GM23248 (cell line): ENCODE data around the gene PAOX. TPM values are rescaled to one million over a fixed set of nuclear protein-coding genes. Genes with fewer than 3 reads are reported as not detected.

Experiments used
- DNase-seq: peaks from one replicate; pipeline ENCODE4 v3.0.0-alpha.2; 2015
- H2AFZ ChIP-seq: fragments of 200-600 bp; sonication (generic); 2 replicates; pipeline ENCODE4 v1.6.1; 2016; ENCODE audit warnings: antibody characterized with exemption
- H3F3A ChIP-seq: fragments of 200-600 bp; sonication (generic); 2 replicates; pipeline ENCODE4 v1.6.1; 2016; ENCODE audit warnings: mild to moderate bottlenecking, antibody characterized with exemption, mixed run types; ENCODE audit not compliant: insufficient read depth
- H3K27ac ChIP-seq: fragments of 200-600 bp; sonication (generic); 2 replicates; pipeline ENCODE4 v1.5.1; 2016; ENCODE audit warnings: mild to moderate bottlenecking
- H3K27me3 ChIP-seq: fragments of 200-600 bp; sonication (generic); replicated peaks from 2 replicates; pipeline ENCODE4 v1.6.1; 2016; ENCODE audit warnings: mild to moderate bottlenecking; ENCODE audit not compliant: insufficient read depth
- H3K36me3 ChIP-seq: fragments of 200-600 bp; sonication (generic); 2 replicates; pipeline ENCODE4 v1.6.1; 2016; ENCODE audit warnings: low read depth, mild to moderate bottlenecking
- H3K4me1 ChIP-seq: fragments of 200-600 bp; sonication (generic); 2 replicates; pipeline ENCODE4 v1.6.1; 2016; ENCODE audit warnings: mild to moderate bottlenecking; ENCODE audit not compliant: insufficient read depth
- H3K4me2 ChIP-seq: fragments of 200-600 bp; sonication (generic); one replicate; pipeline ENCODE4 v1.6.1; 2016; ENCODE audit warnings: mild to moderate bottlenecking; ENCODE audit not compliant: unreplicated experiment
- H3K4me3 ChIP-seq: fragments of 200-600 bp; sonication (generic); 2 replicates; pipeline ENCODE4 v1.5.1; 2016; ENCODE audit warnings: mild to moderate bottlenecking
- H3K79me2 ChIP-seq: fragments of 200-600 bp; sonication (generic); 2 replicates; pipeline ENCODE4 v1.6.1; 2016; ENCODE audit warnings: mild to moderate bottlenecking; ENCODE audit not compliant: insufficient read depth
- H3K9ac ChIP-seq: fragments of 200-600 bp; sonication (generic); 2 replicates; pipeline ENCODE4 v1.6.1; 2016; ENCODE audit warnings: mild to moderate bottlenecking
- H3K9me2 ChIP-seq: fragments of 200-600 bp; sonication (generic); 2 replicates; pipeline ENCODE4 v1.6.1; 2016; ENCODE audit warnings: mixed run types, mild to moderate bottlenecking, moderate library complexity; ENCODE audit not compliant: insufficient read depth
- H3K9me3 ChIP-seq: fragments of 200-600 bp; sonication (generic); one replicate; pipeline ENCODE4 v1.6.1; 2017; ENCODE audit warnings: low read depth
- H4K20me1 ChIP-seq: fragments of 200-600 bp; sonication (generic); 2 replicates; pipeline ENCODE4 v1.6.0; 2016; ENCODE audit not compliant: insufficient read depth
- EZH2 ChIP-seq: fragments of 200-600 bp; sonication (generic); IDR thresholded peaks from 2 replicates; pipeline ENCODE4 v1.6.1; 2018; ENCODE audit warnings: antibody characterized with exemption, mild to moderate bottlenecking; ENCODE audit not compliant: insufficient read depth, poor library complexity, severe bottlenecking
- EZH2phosphoT487 ChIP-seq: fragments of 200-600 bp; sonication (generic); IDR thresholded peaks from 2 replicates; pipeline ENCODE4 v1.6.1; 2018; ENCODE audit warnings: antibody characterized with exemption, moderate library complexity, mild to moderate bottlenecking, low read depth; ENCODE audit not compliant: insufficient read depth
- WGBS, 2 experiments: methylation state at CpG; one replicate each; pipeline ENCODE4 v1.1.6; 2015 to 2017; ENCODE audit warnings: low lambda C conversion rate in 2 of 2, low coverage in 1 of 2; ENCODE audit errors: missing lambda C conversion rate in 2 of 2; 5-methylcytosine and 5-hydroxymethylcytosine counted together
- in situ Hi-C: fragments of 300-500 bp; cut with MboI; formaldehyde crosslinking; loops from 2 replicates; pipeline ENCODE4 v1.15.0; 2020
- polyA plus RNA-seq: library from polyadenylated mRNA; unstranded; fragments of >200 nt; fragmentation: Nextera tagmentation; extraction: Ambion mirVana; gene quantifications from 2 replicates; pipeline ENCODE4 v1.2.1, GENCODE V29; 2016
- total RNA-seq: library from RNA; depleted of rRNA; stranded (reverse); fragments of >200 nt; shearing (Covaris generic); gene quantifications from 2 replicates; pipeline ENCODE4 v1.2.3, GENCODE V29; 2014

The PAOX gene
- total and polyA plus RNA-seq, 2 experiments from 2014 or later, result 4.1 to 4.5 TPM

DNA sequence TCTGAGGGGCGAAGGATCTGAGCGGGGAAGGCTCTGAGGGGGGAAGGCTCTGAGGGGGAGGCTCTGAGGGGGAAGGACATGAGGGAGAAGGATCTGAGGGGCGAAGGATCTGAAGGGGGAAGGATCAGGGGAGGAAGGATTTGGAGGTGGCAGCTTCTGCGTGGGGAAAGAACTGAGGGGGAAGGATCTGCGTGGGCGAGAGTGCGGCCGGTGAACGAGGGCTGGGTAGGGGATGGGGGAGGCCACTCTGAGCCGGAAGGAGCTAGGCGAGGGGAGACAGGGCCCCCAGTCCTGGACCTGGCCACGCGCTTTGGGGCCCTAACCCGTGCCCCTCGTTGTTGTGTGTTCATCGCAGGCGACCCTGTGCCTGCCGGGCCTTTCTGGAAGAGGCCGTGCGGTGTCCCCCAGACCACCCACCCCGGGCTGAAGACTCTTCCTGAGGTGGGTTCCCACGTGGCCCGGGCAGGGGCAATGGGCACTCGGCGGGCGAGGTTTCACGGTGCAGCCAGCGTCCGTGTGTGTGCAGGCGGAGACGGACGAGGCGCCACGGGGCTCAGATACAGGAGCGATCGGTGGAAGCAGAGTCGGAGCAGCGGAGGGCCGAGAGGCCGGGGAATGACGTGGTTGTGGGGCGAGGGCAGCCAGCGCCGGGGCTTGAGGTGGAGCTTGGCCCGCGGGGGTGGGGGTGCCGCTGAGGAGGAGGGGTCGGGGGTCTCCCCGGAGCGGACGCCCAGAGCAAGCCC, 44.4 kb upstream of the PAOX start:
- DNase-seq, result peak; percentile 58
- no peaks in the 10 kb centered on the region for H3F3A ChIP-seq
- 0 out of 2 replicates have a peak overlapping the region, but pooled peaks have one; percentile 41 for H2AFZ ChIP-seq
- H3K9me2 ChIP-seq, result no peaks in the 10 kb centered on the region
- peaks cover 52% of the 10 kb centered on the region for H3K27me3 ChIP-seq
- no peaks in the 10 kb centered on the region for H3K79me2 ChIP-seq
- H3K9me3 ChIP-seq, result no peaks in the 10 kb centered on the region
- no peaks in the 10 kb centered on the region for H3K36me3 ChIP-seq
- TF ChIP-seq EZH2phosphoT487 (no peak), EZH2 (no peak)
- H3K4me3 ChIP-seq, result peak overlapping the region; percentile 56
- H4K20me1 ChIP-seq, result no peaks in the 10 kb centered on the region
- in situ Hi-C loops, result no loop called here
- H3K4me1 ChIP-seq, result no peaks in the 10 kb centered on the region
- 7 to 8% methylated on average over 26 to 49 of the region's 51 CpGs for WGBS, 2 experiments
- peak overlapping the region; percentile 22; the same call in 1 of the 2 replicates for H3K9ac ChIP-seq
- H3K4me2 ChIP-seq, result peak overlapping the region; percentile 44
- no peak overlapping the region for H3K27ac ChIP-seq

GRCh38 chr10:133335246-133336117, 43.6 kb upstream of the PAOX start:
- H3K4me2 ChIP-seq, result peak overlapping the region; percentile 44
- peak; percentile 77 for DNase-seq
- H4K20me1 ChIP-seq, result no peaks in the 10 kb centered on the region
- WGBS, 2 experiments, result 2 to 5% methylated on average over 34 to 69 of the region's 75 CpGs
- TF ChIP-seq EZH2 (peak; percentile 98), EZH2phosphoT487 (no peak)
- no peaks in the 10 kb centered on the region for H3K36me3 ChIP-seq
- no peak overlapping the region for H3K27ac ChIP-seq
- H3K27me3 ChIP-seq, result peaks cover 52% of the 10 kb centered on the region
- H3F3A ChIP-seq, result no peaks in the 10 kb centered on the region
- no peaks in the 10 kb centered on the region for H3K9me3 ChIP-seq
- H3K9me2 ChIP-seq, result no peaks in the 10 kb centered on the region
- H3K79me2 ChIP-seq, result no peaks in the 10 kb centered on the region
- no peaks in the 10 kb centered on the region for H3K4me1 ChIP-seq
- H3K4me3 ChIP-seq, result peak overlapping the region; percentile 56
- H2AFZ ChIP-seq, result peak overlapping the region; percentile 41; the same call in 1 of the 2 replicates
- H3K9ac ChIP-seq, result peak overlapping the region; percentile 22; the same call in 1 of the 2 replicates
- in situ Hi-C loops, result no loop called here

GRCh38 chr10:133336118-133336576, 42.9 kb upstream of the PAOX start:
- no peaks in the 10 kb centered on the region for H3K9me3 ChIP-seq
- DNase-seq, result no peak
- no peak overlapping the region for H2AFZ ChIP-seq
- WGBS, 2 experiments, result 3 to 4% methylated on average over 22 to 40 of the region's 41 CpGs
- H3K9me2 ChIP-seq, result no peaks in the 10 kb centered on the region
- no peaks in the 10 kb centered on the region for H3K36me3 ChIP-seq
- no peak overlapping the region for H3K9ac ChIP-seq
- no peak overlapping the region for H3K27ac ChIP-seq
- in situ Hi-C loops, result no loop called here
- H3K4me3 ChIP-seq, result no peak overlapping the region
- no peaks in the 10 kb centered on the region for H3F3A ChIP-seq
- H3K27me3 ChIP-seq, result peaks cover 47% of the 10 kb centered on the region
- no peak overlapping the region for H3K4me2 ChIP-seq
- H3K4me1 ChIP-seq, result no peaks in the 10 kb centered on the region
- TF ChIP-seq EZH2phosphoT487 (no peak), EZH2 (no peak)
- no peaks in the 10 kb centered on the region for H3K79me2 ChIP-seq
- no peaks in the 10 kb centered on the region for H4K20me1 ChIP-seq

DNA sequence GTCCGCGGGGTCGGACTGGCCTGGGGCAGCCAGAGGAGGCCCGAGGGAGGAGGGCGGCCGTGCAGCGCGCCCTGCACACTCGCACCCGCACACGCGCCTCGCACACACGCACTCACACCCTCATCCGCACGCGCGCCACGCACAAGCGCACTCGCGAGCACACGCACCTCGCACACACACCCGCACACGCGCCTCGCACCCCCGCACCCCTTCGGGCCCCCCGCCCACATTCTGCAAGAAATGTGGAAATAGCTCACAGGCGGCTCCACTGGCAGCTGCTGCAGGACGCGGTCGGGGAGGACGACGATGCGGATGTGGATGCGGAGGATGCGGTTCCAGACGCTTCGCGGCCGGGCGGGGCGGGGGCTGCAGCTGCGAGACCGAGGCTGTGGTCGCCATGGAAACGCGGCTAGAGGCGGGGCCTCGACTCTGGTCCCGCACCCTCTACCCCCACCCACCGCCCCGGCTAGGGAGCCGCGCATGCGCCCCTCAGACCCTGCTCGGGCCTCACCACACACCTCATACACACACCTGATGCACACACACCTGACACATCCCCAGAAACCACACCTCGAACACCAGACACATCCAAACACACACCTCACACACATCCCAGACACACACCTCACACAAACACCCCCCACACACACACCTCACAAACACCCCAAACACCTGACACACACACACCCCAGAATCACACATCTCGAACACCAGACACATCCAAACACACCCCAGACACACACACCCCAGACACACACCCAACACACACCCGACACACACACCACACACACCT, 42.3 kb upstream of the PAOX start, which contains the start of gene CALY:
Gene CALY, minus strand, starts transcription at position 320 of the 793 bp plus-strand sequence. CDS start 7,907 bp downstream, outside the sequence.
- H4K20me1 ChIP-seq, result no peaks in the 10 kb centered on the region
- peak within 1 kb of the TSS; percentile 44 for H3K4me2 ChIP-seq
- H3K9me3 ChIP-seq, result no peaks in the 10 kb centered on the region
- no peak within 1 kb of the TSS for H3K27ac ChIP-seq
- H3K9me2 ChIP-seq, result no peaks in the 10 kb centered on the region
- H3K4me3 ChIP-seq, result peak within 1 kb of the TSS; percentile 56; the same call in 1 of the 2 replicates
- peak; percentile 15 for DNase-seq
- no peaks in the 10 kb centered on the region for H3K36me3 ChIP-seq
- H3K79me2 ChIP-seq, result no peaks in the 10 kb centered on the region
- H3K4me1 ChIP-seq, result no peaks in the 10 kb centered on the region
- H3K27me3 ChIP-seq, result peaks cover 41% of the 10 kb centered on the region
- WGBS, 2 experiments, result 13 to 22% methylated on average over 11 to 55 of the region's 63 CpGs
- in situ Hi-C loops, result no loop called here
- H2AFZ ChIP-seq, result no peak within 1 kb of the TSS
- TF ChIP-seq EZH2 (no peak), EZH2phosphoT487 (no peak)
- no peak within 1 kb of the TSS for H3K9ac ChIP-seq
- H3F3A ChIP-seq, result no peaks in the 10 kb centered on the region
